Dermis microvascular lymphatic vessel endothelial cell (primary cell): ENCODE measurements around the gene HCN2. TPM values are rescaled to one million over a fixed set of nuclear protein-coding genes. Genes with fewer than 3 reads are reported as not detected.
A peak's percentile ranks its signal among the peaks of the same experiment; 100 is the strongest.

Experiments
- DNase-seq, 2 donors: peaks; one replicate each; pipeline versions ENCODE4 v3.0.0 to v3.0.0-alpha.2; 2010; ENCODE audit warnings: low read depth in 2 of 2
- total RNA-seq: library from RNA; depleted of rRNA; stranded (reverse); fragments of >200 nt; gene quantifications from 2 replicates; pipeline ENCODE4 v1.2.1, GENCODE V29; 2014

Gene HCN2
- total RNA-seq, 1 donor from 2014 or later = 0.39 TPM

GRCh38 chr19:634975-635652, 45.4 kb downstream of the HCN2 start:
- DNase-seq = no peak

GRCh38 chr19:638906-639252, 49.2 kb downstream of the HCN2 start:
- DNase-seq = no peak

- peak; percentile 48 to 91 for DNase-seq
Measured at GRCh38 chr19:639253-640160, 49.8 kb downstream of the HCN2 start, which contains the start of gene FGF22. Gene FGF22 (plus strand): TSS chr19:639879. CDS start chr19:639926, 47 bp downstream.

- DNase-seq = no peak
Measured at GRCh38 chr19:640161-640558, 50.5 kb downstream of the HCN2 start.

- no peak for DNase-seq
Measured at GRCh38 chr19:640606-641189, 51.0 kb downstream of the HCN2 start.

- no peak for DNase-seq
Measured at GRCh38 chr19:641702-642101, 52.0 kb downstream of the HCN2 start.

GRCh38 chr19:642767-643727, 53.4 kb downstream of the HCN2 start:
- no peak for DNase-seq

GRCh38 chr19:643736-644135, 54.1 kb downstream of the HCN2 start:
- DNase-seq = no peak

- no peak for DNase-seq
Measured at GRCh38 chr19:644363-644762, 54.7 kb downstream of the HCN2 start.

- no peak for DNase-seq
Measured at GRCh38 chr19:644789-645188, 55.1 kb downstream of the HCN2 start.

GRCh38 chr19:645912-646778, 56.5 kb downstream of the HCN2 start:
- DNase-seq = no peak

- no peak for DNase-seq
Measured at GRCh38 chr19:646779-647565, 57.3 kb downstream of the HCN2 start.

GRCh38 chr19:647566-648284, 58.0 kb downstream of the HCN2 start:
- no peak for DNase-seq

GRCh38 chr19:648305-648704, 58.6 kb downstream of the HCN2 start:
- no peak for DNase-seq

- no peak for DNase-seq
Measured at GRCh38 chr19:648904-649801, 59.5 kb downstream of the HCN2 start.

GRCh38 chr19:650121-650520, 60.4 kb downstream of the HCN2 start:
- no peak for DNase-seq

- DNase-seq = no peak
Measured at GRCh38 chr19:651114-651818, 61.6 kb downstream of the HCN2 start.
